ENCODE data around the gene KCNG1.
A peak's percentile ranks its signal among the peaks of the same experiment; 100 is the strongest.
"Not testable (repeated sequence)": the region's sequence is repeated elsewhere in the genome, so short reads cannot be mapped to it uniquely, and the experiment has no call there.

The KCNG1 gene

DNA sequence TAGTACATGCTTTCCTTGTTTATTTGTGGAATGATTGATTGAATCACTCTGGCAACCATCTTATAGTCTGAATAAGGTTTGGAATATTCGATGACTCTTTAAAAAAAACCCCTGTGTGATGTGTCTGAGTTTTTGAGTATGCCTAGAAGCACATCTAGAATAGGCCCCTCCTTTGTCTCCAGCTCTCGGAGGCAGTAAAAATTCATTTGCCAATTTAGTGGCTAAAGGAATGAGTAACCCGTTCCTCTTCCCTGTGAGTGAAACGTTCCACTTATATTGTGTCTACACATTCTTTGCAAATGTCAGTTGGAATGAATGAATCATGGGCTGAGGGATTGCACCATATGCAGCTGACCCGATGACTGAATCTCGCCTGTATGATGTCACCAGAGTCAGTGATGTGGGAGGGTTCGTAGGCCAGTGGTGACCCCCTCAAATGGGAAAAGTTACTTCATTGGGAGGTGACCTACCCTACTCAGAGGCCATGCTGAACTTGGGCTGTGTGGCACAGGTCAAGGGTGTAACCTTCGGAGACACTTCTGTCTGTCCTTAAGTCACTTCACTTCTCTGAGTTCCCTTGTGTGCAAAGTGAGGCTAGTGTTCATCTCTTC, 42.7 kb downstream of the KCNG1 start:
- TF ChIP-seq, protein P1, sequence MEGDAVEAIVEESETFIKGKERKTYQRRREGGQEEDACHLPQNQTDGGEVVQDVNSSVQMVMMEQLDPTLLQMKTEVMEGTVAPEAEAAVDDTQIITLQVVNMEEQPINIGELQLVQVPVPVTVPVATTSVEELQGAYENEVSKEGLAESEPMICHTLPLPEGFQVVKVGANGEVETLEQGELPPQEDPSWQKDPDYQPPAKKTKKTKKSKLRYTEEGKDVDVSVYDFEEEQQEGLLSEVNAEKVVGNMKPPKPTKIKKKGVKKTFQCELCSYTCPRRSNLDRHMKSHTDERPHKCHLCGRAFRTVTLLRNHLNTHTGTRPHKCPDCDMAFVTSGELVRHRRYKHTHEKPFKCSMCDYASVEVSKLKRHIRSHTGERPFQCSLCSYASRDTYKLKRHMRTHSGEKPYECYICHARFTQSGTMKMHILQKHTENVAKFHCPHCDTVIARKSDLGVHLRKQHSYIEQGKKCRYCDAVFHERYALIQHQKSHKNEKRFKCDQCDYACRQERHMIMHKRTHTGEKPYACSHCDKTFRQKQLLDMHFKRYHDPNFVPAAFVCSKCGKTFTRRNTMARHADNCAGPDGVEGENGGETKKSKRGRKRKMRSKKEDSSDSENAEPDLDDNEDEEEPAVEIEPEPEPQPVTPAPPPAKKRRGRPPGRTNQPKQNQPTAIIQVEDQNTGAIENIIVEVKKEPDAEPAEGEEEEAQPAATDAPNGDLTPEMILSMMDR (IDR thresholded peaks at IDR 0.05; ENCODE audit: low read length, missing control alignments) = no peak
- DNase-seq (ENCODE audit: low read depth) = peak; percentile 98
- H3K4me3 ChIP-seq (replicated peaks; ENCODE audit: low read depth, low read length) = no peak overlapping the region

DNA sequence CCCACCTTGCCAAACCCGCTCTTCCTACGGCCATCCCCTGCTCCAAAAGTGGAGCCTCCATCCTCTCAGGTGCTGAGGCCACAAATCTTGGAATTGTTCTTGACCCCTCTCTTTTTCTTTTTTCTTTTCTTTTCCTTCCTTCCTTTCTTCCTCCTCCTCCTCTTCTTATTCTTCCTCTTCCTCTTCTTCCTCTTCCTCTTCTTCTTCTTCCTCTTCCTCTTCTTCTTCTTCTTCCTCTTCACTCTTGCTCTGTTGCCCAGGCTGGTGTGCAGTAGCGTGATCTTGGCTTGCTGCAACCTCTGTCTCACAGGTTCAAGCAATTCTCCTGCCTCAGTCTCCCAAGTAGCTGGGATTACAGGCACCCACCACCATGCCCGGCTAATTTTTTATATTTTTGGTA, 44.4 kb downstream of the KCNG1 start:
- H3K4me3 ChIP-seq (replicated peaks; ENCODE audit: low read depth, low read length) = not testable (repeated sequence)

DNA sequence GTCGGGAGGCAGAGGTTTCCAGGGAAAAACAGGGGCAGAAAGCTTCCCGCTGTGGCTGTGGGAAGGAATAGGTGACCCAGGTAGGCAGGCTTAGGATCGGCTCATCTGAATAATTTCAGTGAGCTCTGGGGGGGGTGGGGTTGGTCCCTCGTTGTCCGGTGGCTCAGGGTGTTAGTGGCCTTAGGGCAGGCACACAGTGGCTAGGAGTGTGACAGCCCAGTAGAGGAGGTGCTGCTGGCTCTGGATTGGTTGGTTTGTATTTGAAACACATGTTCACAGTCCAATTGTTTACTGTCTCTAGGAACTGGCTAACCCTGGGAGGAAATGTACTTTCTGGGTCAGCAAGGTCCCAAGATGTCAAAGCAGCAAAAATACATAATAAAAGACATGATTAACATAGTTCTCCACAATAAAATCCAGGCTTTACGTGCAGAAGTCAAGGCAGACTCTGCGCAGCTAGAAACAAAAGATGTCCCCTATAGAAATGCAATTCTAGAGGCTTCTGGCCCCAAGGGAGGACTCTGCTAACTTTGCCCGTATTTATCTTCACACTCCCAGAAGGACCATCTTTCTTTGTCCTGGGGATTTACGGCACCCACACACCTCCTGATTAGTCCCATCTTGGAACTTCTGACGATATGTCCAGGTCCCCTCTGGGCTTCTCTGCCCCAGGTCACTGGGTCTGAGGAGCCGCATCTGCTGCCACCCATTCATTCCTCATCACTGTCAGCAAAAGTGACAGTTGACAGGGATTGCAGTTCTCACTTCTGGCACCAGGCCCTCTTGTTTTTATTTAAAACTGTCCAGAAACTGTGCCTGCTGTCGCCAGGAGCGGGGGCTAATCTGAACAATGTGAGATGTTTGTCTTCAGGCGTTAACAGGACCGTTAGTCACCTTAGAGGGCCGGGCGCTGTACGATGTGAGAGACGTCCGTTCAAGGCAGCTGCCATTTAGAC, 45.6 kb downstream of the KCNG1 start:
- H3K4me3 ChIP-seq (replicated peaks; ENCODE audit: low read depth, low read length) = no peak overlapping the region
- TF ChIP-seq, protein P1 (IDR thresholded peaks at IDR 0.05; ENCODE audit: low read length, missing control alignments) = no peak
- DNase-seq (ENCODE audit: low read depth) = no peak

More for the DNA sequence above, 44.4 kb downstream of the KCNG1 start:
- not testable (repeated sequence) for DNase-seq (ENCODE audit: low read depth)

DNA sequence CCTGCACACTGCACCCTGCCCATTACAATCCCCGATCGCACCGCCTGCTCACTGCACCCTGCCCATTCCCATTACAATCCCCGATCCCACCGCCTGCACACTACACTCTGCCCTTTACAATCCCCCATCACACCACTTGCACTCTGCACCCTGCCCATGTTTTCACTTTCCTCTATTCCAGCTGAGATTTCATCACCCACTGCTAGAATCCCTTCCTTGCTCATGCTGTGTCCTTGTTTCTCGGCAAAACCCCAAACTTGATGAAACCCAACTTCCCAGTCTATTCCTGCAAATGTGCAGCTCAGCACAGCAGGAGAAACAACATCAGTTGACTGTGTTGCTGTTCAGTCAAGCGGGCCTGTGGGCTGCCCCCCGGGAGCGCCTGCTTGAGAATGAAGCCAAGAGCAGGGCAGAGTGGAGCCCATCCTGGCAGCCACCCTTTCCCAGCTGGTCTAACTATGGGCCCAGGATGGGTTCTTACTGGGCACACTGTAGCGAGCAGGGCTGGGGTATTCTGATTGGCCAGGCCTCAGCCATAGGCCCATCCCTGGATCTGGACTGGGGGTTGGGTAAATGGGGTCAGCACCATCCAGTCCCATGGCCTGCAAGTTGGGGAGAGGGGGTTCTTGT, 47.1 kb downstream of the KCNG1 start:
- TF ChIP-seq, protein P1 (IDR thresholded peaks at IDR 0.05; ENCODE audit: low read length, missing control alignments) = no peak
- DNase-seq (ENCODE audit: low read depth) = no peak
- H3K4me3 ChIP-seq (replicated peaks; ENCODE audit: low read depth, low read length) = no peak overlapping the region

DNA sequence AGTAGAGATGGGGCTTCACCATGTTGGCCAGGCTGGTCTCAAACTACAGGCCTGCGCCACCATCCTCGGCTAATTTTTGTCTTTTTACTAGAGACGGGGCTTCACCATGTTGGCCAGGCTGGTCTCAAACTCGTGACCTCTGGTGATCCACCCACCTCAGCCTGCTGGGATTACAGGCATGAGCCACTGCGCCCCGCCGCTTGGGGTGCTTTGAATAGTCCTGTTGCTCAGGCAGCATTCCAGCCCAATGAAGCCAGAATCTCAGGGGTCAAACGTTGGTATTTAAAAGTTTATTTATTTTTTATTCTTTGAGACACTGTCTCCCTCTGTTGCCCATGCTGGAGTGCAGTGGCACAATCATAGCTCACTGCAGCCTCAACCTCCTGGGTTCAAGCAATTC, 53.0 kb downstream of the KCNG1 start:
- H3K4me3 ChIP-seq (replicated peaks; ENCODE audit: low read depth, low read length) = no peak overlapping the region
- DNase-seq (ENCODE audit: low read depth) = no peak
- TF ChIP-seq, protein P1 (IDR thresholded peaks at IDR 0.05; ENCODE audit: low read length, missing control alignments) = no peak

DNA sequence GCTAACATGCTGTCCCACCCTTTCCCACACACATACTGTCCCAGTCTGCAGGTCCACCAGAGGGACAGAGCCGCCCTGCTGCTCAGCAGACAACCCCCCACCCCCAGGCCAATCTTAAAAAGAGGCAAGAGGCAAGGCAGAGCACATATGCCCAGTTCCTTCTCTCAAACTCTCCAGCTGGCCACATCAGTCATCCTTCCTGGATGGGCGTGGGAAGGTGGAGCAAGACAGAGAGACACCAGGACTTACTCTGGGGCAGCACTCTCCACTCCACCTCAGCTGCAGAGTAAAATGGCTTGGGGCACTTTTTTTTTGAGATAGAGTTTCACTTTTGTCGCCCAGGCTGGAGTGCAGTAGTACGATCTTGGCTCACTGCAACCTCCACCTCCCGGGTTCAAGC, 53.5 kb downstream of the KCNG1 start:
- H3K4me3 ChIP-seq (replicated peaks; ENCODE audit: low read depth, low read length) = no peak overlapping the region
- no peak for DNase-seq (ENCODE audit: low read depth)
- TF ChIP-seq, protein P1 (IDR thresholded peaks at IDR 0.05; ENCODE audit: low read length, missing control alignments) = no peak

DNA sequence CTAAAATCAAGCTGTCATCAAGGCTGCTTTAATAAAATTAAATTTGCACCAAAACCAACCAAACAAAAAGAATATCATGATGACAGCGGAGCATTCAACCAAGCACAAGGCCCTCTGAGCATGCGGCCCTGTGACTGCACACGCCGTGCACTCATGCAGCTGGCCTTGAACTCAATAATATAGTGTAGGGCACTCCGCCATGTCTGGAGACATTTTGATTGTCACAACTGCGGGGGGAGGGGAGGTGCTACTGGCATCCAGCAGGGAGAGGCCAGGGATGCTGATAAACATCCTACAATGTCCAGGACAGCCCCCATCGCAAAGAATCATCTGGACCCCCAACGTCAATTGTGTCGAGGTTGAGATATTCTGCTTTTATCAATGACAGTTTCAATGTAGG, 54.6 kb downstream of the KCNG1 start:
- no peak overlapping the region for H3K4me3 ChIP-seq (replicated peaks; ENCODE audit: low read depth, low read length)
- TF ChIP-seq, protein P1 (IDR thresholded peaks at IDR 0.05; ENCODE audit: low read length, missing control alignments) = no peak
- DNase-seq (ENCODE audit: low read depth) = no peak
